ENCODE results near the gene PAGE2. TPM values are rescaled to one million over a fixed set of nuclear protein-coding genes. Genes with fewer than 3 reads are reported as not detected.
"Not testable (repeated sequence)": the region's sequence is repeated elsewhere in the genome, so short reads cannot be mapped to it uniquely, and the experiment has no call there.

PAGE2 gene, protein sequence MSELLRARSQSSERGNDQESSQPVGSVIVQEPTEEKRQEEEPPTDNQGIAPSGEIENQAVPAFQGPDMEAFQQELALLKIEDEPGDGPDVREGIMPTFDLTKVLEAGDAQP
- total RNA-seq (0.24 TPM), polyA plus RNA-seq (1.1 TPM)
- long read RNA-seq, donor 1: 0 reads
- long read RNA-seq, donor 2: 0 reads
- long read RNA-seq, donor 3: 0 reads
- long read RNA-seq, donor 4: 0 reads
- long read RNA-seq, donor 5: 0 reads
- long read RNA-seq, donor 6: 0 reads
- long read RNA-seq, donor 7: 0 reads
- long read RNA-seq, donor 8: 0 reads
- long read RNA-seq, donor 9: 0 reads
- long read RNA-seq, donor 10: 0 reads

DNA sequence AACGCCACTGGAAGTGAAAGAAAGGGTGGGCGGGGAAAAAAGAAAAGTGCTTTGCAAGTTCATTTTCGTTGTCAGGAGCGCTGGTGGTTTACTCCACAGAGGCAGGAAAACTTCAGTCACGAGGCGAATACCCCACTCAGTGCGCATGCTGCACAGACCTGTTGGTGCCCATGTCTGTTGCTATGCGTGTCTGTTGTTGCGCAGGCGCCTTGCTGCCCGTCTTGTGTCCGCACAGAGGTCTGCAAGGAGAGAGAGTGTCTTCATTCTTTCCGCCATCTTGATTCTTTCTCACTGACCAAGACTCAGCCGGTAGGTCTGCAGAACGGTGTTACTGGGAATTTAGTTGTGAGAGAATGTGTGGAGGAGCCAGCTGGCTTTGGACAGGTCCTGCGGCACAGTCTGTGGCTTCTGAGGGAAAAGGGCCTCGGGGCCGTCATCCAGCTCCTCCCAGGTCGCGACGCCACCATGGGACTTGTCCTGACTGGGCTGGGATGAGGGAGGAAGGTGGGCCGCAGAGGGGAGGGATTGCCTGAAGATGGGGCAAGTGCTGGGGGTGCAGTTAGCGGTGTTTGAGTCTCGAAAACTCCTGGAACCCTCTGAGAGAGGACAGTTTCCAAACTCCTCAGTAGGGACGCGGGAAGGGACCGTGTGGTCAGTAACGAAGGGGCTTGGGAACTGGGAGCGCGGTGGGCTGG lies at the start of gene PAGE2:
PAGE2 (plus strand) TSS at position 224 of the 695 bp plus-strand sequence. CDS start 1,003 bp downstream, outside the sequence.
- WGBS: 99% methylated on average over 30 of the region's 30 CpGs
- no peak within 1 kb of the TSS for H3K4me3 ChIP-seq (ENCODE audit: low read length in 2 of 2)
- no peaks in the 10 kb centered on the region for H3K4me1 ChIP-seq (ENCODE audit: control insufficient read depth in 2 of 2, insufficient read depth in 2 of 2, low read length in 2 of 2)
- no peaks in the 10 kb centered on the region for H3K27me3 ChIP-seq (ENCODE audit: control insufficient read depth in 2 of 2, insufficient read depth in 1 of 2, low read length in 1 of 2)
- DNase-seq (ENCODE audit: low read depth in 6 of 9, low spot score in 9 of 9): no peak
- no peak within 1 kb of the TSS for H3K27ac ChIP-seq (ENCODE audit: low read depth in 1 of 2, low read length in 1 of 2)
- H3K36me3 ChIP-seq (ENCODE audit: control insufficient read depth in 2 of 2, insufficient read depth in 2 of 2, low read length in 1 of 2): no peaks in the 10 kb centered on the region
- H3K9me3 ChIP-seq (ENCODE audit: control insufficient read depth in 2 of 2, insufficient read depth in 1 of 2, low read length in 1 of 2): no peaks in the 10 kb centered on the region

DNA sequence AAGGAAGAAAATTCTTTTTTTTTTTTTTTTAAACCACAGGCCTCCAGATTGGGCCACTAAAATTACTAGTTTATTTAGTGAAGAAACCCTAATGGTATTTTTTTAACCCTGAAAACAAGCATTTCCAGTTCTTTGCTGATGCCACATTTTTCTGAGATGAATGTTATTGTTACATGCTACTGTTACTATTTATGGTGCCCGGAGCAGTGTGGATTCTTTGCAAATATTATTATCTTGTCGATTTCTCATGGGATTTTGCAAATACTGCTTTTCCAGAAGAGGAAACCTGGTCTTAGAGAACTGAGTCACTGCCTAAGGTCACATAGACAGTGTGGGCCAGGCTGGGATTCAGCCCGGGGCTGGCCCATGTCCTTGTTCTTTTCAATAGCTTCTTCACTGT lies 49.3 kb upstream of the PAGE2 start:
- no peak for DNase-seq (ENCODE audit: low read depth in 6 of 9, low spot score in 9 of 9)
- Histone ChIP-seq H3K4me3 (ENCODE audit: low read length in 2 of 2) (no peak overlapping the region), H3K4me1 (ENCODE audit: control insufficient read depth in 2 of 2, insufficient read depth in 2 of 2, low read length in 2 of 2) (no peaks in the 10 kb centered on the region), H3K27me3 (ENCODE audit: control insufficient read depth in 2 of 2, insufficient read depth in 1 of 2, low read length in 1 of 2) (no peaks in the 10 kb centered on the region), H3K36me3 (ENCODE audit: control insufficient read depth in 2 of 2, insufficient read depth in 2 of 2, low read length in 1 of 2) (no peaks in the 10 kb centered on the region), H3K9me3 (ENCODE audit: control insufficient read depth in 2 of 2, insufficient read depth in 1 of 2, low read length in 1 of 2) (no peaks in the 10 kb centered on the region), H3K27ac (ENCODE audit: low read depth in 1 of 2, low read length in 1 of 2) (no peak overlapping the region)
- WGBS: 92% methylated on average over 3 of the region's 3 CpGs

DNA sequence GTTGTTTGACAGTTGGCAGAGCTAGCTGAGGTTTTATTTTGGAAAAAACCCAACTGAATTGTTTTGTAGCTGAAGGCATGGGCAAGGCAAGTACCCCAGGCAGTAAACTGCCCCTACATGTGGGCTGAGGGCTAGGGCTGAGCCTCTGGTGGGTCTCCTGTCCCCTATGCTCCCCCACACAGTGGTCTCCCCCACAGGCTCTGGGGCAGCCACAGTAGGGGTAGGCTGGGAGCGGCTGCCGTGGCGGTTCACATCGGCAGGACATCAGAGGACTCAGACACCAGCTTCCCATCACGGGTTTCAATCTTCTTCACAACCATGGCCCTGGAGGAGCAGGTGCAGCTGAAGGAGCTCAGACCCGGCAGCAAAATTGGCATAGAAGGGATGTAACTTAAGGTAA lies 47.3 kb upstream of the PAGE2 start:
- DNase-seq (ENCODE audit: low read depth in 6 of 9, low spot score in 9 of 9): no peak
- no peaks in the 10 kb centered on the region for H3K4me1 ChIP-seq (ENCODE audit: control insufficient read depth in 2 of 2, insufficient read depth in 2 of 2, low read length in 2 of 2)
- no peak overlapping the region for H3K4me3 ChIP-seq (ENCODE audit: low read length in 2 of 2)
- WGBS: 98% methylated on average over 6 of the region's 6 CpGs
- H3K36me3 ChIP-seq (ENCODE audit: control insufficient read depth in 2 of 2, insufficient read depth in 2 of 2, low read length in 1 of 2): no peaks in the 10 kb centered on the region
- H3K27me3 ChIP-seq (ENCODE audit: control insufficient read depth in 2 of 2, insufficient read depth in 1 of 2, low read length in 1 of 2): no peaks in the 10 kb centered on the region
- H3K27ac ChIP-seq (ENCODE audit: low read depth in 1 of 2, low read length in 1 of 2): no peak overlapping the region
- no peaks in the 10 kb centered on the region for H3K9me3 ChIP-seq (ENCODE audit: control insufficient read depth in 2 of 2, insufficient read depth in 1 of 2, low read length in 1 of 2)

DNA sequence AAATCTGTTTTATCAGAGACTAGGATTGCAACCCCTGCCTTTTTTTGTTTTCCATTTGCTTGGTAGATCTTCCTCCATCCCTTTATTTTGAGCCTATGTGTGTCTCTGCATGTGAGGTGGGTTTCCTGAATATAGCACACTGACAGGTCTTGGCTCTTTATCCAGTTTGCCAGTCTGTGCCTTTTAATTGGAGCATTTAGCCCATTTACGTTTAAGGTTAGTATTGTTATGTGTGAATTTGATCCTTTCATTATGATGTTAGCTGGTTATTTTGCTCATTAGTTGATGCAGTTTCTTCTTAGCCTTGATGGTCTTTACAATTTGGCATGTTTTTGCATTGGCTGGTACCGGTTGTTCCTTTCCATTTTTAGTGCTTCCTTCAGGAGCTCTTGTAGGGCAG lies 38.2 kb upstream of the PAGE2 start:
- 93% methylated on average over 2 of the region's 2 CpGs for WGBS
- not testable (repeated sequence) for H3K4me3 ChIP-seq (ENCODE audit: low read length in 2 of 2); H3K36me3 ChIP-seq (ENCODE audit: control insufficient read depth in 2 of 2, insufficient read depth in 2 of 2, low read length in 1 of 2); H3K27ac ChIP-seq (ENCODE audit: low read depth in 1 of 2, low read length in 1 of 2); H3K27me3 ChIP-seq (ENCODE audit: control insufficient read depth in 2 of 2, insufficient read depth in 1 of 2, low read length in 1 of 2); H3K4me1 ChIP-seq (ENCODE audit: control insufficient read depth in 2 of 2, insufficient read depth in 2 of 2, low read length in 2 of 2); H3K9me3 ChIP-seq (ENCODE audit: control insufficient read depth in 2 of 2, insufficient read depth in 1 of 2, low read length in 1 of 2); DNase-seq (ENCODE audit: low read depth in 6 of 9, low spot score in 9 of 9)

DNA sequence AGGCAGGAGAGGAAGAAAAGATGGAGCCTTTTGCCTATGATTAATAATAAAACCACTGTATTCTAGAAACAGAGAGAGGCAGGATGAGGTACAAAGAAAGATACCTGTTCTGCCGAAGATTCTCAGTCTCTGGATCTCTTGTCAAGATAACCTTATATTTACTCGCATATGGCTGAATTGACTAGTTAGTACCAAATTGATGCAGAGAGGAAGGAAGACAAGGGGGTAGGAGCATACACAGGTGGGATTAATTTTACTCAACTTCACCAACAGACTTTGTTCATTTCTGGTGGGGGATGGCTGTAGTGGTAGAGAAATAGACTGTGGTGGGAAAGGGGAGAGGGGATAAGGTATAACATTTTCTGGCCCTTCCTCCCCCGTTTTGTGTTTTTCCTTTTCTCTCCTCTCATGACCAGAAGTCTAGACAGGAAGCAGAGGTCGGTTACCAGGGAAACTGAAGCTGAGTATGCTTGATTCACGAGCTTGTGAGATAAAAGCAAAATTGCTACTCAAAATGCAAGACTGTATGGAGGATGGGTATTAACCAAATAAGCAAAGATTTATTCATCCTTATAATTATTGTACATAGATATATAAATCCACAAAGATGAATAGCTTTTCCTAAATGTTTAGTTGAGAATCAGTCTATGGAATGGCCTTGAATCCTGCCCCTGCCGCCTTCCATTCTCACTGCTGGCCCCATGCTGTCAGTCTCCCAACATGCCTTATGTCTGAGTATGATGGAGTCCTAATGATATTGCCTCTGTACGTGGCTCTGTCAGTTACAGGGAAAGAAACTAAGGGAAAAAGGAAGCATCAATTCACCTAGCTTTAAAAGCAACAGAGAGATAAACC lies 31.8 kb upstream of the PAGE2 start:
- H3K27ac ChIP-seq (ENCODE audit: low read depth in 1 of 2, low read length in 1 of 2): no peak overlapping the region
- H3K4me1 ChIP-seq (ENCODE audit: control insufficient read depth in 2 of 2, insufficient read depth in 2 of 2, low read length in 2 of 2): peaks cover 0 to 2% of the 10 kb centered on the region in 2 donors
- H3K27me3 ChIP-seq (ENCODE audit: control insufficient read depth in 2 of 2, insufficient read depth in 1 of 2, low read length in 1 of 2): no peaks in the 10 kb centered on the region
- 11% methylated on average over 7 of the region's 7 CpGs for WGBS
- DNase-seq (ENCODE audit: low read depth in 6 of 9, low spot score in 9 of 9): peak in 8 of 9 donors; percentile 12 to 67 (median 18)
- H3K36me3 ChIP-seq (ENCODE audit: control insufficient read depth in 2 of 2, insufficient read depth in 2 of 2, low read length in 1 of 2): no peaks in the 10 kb centered on the region
- peaks cover 0 to 4% of the 10 kb centered on the region in 2 donors for H3K9me3 ChIP-seq (ENCODE audit: control insufficient read depth in 2 of 2, insufficient read depth in 1 of 2, low read length in 1 of 2)
- H3K4me3 ChIP-seq (ENCODE audit: low read length in 2 of 2): no peak overlapping the region

DNA sequence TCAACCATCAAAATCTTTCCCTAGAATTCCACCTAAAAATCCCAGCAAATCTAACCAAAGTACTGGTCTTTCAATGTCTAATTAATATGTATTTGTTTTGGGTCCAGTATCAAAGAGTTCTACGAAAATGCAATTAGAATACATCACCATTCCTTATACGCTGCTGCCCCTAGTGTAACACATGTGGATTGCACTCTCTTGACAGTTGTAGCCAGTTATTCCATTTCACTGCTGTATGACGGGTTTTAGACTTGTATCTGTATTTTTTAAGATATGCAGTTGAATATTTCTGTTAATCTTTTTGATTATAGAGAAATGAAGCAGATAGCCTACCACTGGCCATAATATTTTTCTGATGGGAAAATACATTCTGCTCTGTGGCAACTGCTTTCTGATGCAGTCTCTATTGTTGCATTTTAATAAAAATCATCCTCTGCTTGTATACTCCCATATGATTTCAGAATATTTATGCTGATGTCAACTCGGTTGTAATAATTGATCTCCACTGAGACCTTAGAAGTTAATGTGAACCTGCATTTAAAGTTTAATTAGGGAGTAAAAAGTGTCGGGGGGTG lies 31.1 kb upstream of the PAGE2 start:
- Histone ChIP-seq H3K9me3 (ENCODE audit: control insufficient read depth in 2 of 2, insufficient read depth in 1 of 2, low read length in 1 of 2) (no peaks in the 10 kb centered on the region), H3K27ac (ENCODE audit: low read depth in 1 of 2, low read length in 1 of 2) (no peak overlapping the region), H3K4me3 (ENCODE audit: low read length in 2 of 2) (no peak overlapping the region), H3K27me3 (ENCODE audit: control insufficient read depth in 2 of 2, insufficient read depth in 1 of 2, low read length in 1 of 2) (no peaks in the 10 kb centered on the region), H3K4me1 (ENCODE audit: control insufficient read depth in 2 of 2, insufficient read depth in 2 of 2, low read length in 2 of 2) (peaks cover 0 to 2% of the 10 kb centered on the region in 2 donors), H3K36me3 (ENCODE audit: control insufficient read depth in 2 of 2, insufficient read depth in 2 of 2, low read length in 1 of 2) (no peaks in the 10 kb centered on the region)
- 24% methylated on average over 5 of the region's 5 CpGs for WGBS
- peak in 6 of 9 donors; percentile 2 to 50 (median 8) for DNase-seq (ENCODE audit: low read depth in 6 of 9, low spot score in 9 of 9)

DNA sequence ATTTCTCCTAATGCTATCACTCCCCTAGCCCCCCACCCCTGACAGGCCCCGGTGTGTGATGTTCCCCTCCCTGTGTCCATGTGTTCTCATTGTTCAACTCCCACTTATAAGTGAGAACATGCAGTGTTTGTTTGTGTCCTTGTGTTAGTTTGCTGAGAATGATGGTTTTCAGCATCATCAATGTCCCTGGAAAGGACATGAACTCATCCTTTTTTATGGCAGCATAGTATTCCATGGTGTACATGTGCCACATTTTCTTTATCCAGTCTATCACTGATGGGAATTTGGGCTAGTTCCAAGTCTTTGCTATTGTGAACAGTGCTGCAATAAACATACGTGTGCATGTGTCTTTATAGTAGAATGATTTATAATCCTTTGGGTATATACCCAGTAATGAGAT lies 21.6 kb upstream of the PAGE2 start:
- DNase-seq (ENCODE audit: low read depth in 6 of 9, low spot score in 9 of 9); H3K4me3 ChIP-seq (ENCODE audit: low read length in 2 of 2); H3K27me3 ChIP-seq (ENCODE audit: control insufficient read depth in 2 of 2, insufficient read depth in 1 of 2, low read length in 1 of 2); H3K36me3 ChIP-seq (ENCODE audit: control insufficient read depth in 2 of 2, insufficient read depth in 2 of 2, low read length in 1 of 2); H3K4me1 ChIP-seq (ENCODE audit: control insufficient read depth in 2 of 2, insufficient read depth in 2 of 2, low read length in 2 of 2); H3K9me3 ChIP-seq (ENCODE audit: control insufficient read depth in 2 of 2, insufficient read depth in 1 of 2, low read length in 1 of 2); H3K27ac ChIP-seq (ENCODE audit: low read depth in 1 of 2, low read length in 1 of 2): not testable (repeated sequence)
- 96% methylated on average over 2 of the region's 2 CpGs for WGBS

DNA sequence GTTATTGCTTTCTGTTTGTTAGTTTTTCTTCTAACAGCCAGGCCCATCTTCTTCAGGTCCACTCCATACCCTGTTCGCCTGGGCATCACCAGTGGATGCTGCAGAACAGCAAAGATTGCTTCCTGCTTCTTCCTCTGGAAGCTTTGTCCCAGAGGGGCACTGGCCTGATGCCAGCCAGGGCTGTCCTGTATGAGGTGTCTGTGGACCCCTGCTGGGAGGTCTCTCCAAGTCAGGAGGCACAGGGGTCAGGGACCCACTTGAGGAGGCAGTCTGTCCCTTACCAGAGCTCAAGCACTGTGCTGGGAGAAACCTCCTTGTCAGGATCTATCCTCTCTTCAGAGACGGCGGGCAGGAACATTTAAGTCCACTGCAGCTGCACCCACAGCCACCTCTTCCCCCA lies 16.5 kb upstream of the PAGE2 start:
- no peak for DNase-seq (ENCODE audit: low read depth in 6 of 9, low spot score in 9 of 9)
- H3K27ac ChIP-seq (ENCODE audit: low read depth in 1 of 2, low read length in 1 of 2): no peak overlapping the region
- H3K4me1 ChIP-seq (ENCODE audit: control insufficient read depth in 2 of 2, insufficient read depth in 2 of 2, low read length in 2 of 2): no peaks in the 10 kb centered on the region
- peaks cover 0 to 2% of the 10 kb centered on the region in 2 donors for H3K9me3 ChIP-seq (ENCODE audit: control insufficient read depth in 2 of 2, insufficient read depth in 1 of 2, low read length in 1 of 2)
- WGBS: 89% methylated on average over 3 of the region's 3 CpGs
- H3K4me3 ChIP-seq (ENCODE audit: low read length in 2 of 2): no peak overlapping the region
- H3K27me3 ChIP-seq (ENCODE audit: control insufficient read depth in 2 of 2, insufficient read depth in 1 of 2, low read length in 1 of 2): no peaks in the 10 kb centered on the region
- H3K36me3 ChIP-seq (ENCODE audit: control insufficient read depth in 2 of 2, insufficient read depth in 2 of 2, low read length in 1 of 2): no peaks in the 10 kb centered on the region
